Cardiac fibroblast (primary cell): ENCODE measurements around the gene SPATC1L.

Experiments used
- DNase-seq, 2 donors: peaks; one replicate each; pipeline versions ENCODE4 v3.0.0 to v3.0.0-alpha.2; 2010; ENCODE audit warnings: low read depth in 2 of 2
- H3K4me3 ChIP-seq, 2 donors: replicated peaks in 1 of 2; 1 replicate in 1 of 2; 2 replicates in 1 of 2; pipeline ENCODE4 v1.5.1; 2011; ENCODE audit warnings: low read depth in 2 of 2, low read length in 2 of 2, mild to moderate bottlenecking in 2 of 2, moderate library complexity in 1 of 2
- CTCF ChIP-seq: IDR thresholded peaks from one replicate; pipeline ENCODE4 v1.5.1; 2011; ENCODE audit warnings: low read depth, mild to moderate bottlenecking, low read length, inconsistent platforms

Gene SPATC1L

GRCh38 chr21:46131588-46131837 is 52.7 kb downstream of the SPATC1L start:
- H3K4me3 ChIP-seq = no peak overlapping the region
- peak in 1 of 2 donors; percentile 27 for DNase-seq
- TF ChIP-seq CTCF = no peak

- no peak overlapping the region for H3K4me3 ChIP-seq
- TF ChIP-seq CTCF = no peak
- peak; percentile 35 to 38 for DNase-seq
Observed at GRCh38 chr21:46130831-46131587, 53.2 kb downstream of the SPATC1L start.

- no peak overlapping the region for H3K4me3 ChIP-seq
- TF ChIP-seq CTCF = no peak
- DNase-seq = no peak
Observed at GRCh38 chr21:46129846-46130651, 54.2 kb downstream of the SPATC1L start.

- TF ChIP-seq CTCF = no peak
- DNase-seq = no peak
- no peak overlapping the region for H3K4me3 ChIP-seq
Observed at GRCh38 chr21:46128933-46129571, 55.2 kb downstream of the SPATC1L start.

GRCh38 chr21:46128106-46128932 is 55.9 kb downstream of the SPATC1L start:
- peak in 1 of 2 donors; percentile 46 for DNase-seq
- no peak for TF ChIP-seq CTCF
- H3K4me3 ChIP-seq = no peak overlapping the region
